Ishikawa (cell line): ENCODE measurements around the gene ELF3.

ENCODE experiments used
- CEBPB ChIP-seq: IDR thresholded peaks from 2 replicates; pipeline ENCODE4 v1.6.1; 2012
- CREB1 ChIP-seq: IDR thresholded peaks from 2 replicates; pipeline ENCODE4 v1.6.1; 2012; ENCODE audit warnings: low read depth
- EGR1 ChIP-seq: IDR thresholded peaks from 2 replicates; pipeline ENCODE4 v1.6.1; 2012
- EP300 ChIP-seq: IDR thresholded peaks from 2 replicates; pipeline ENCODE4 v1.6.1; 2012; ENCODE audit warnings: borderline replicate concordance
- FOXM1 ChIP-seq: IDR thresholded peaks from 2 replicates; pipeline ENCODE4 v1.6.1; 2012; ENCODE audit warnings: low read depth, borderline replicate concordance
- RAD21 ChIP-seq: IDR thresholded peaks from 2 replicates; pipeline ENCODE4 v1.6.1; 2012; ENCODE audit warnings: low read depth
- TAF1 ChIP-seq: IDR thresholded peaks from 2 replicates; pipeline ENCODE4 v1.6.1; 2012; ENCODE audit warnings: low read depth, mild to moderate bottlenecking
- TCF12 ChIP-seq: IDR thresholded peaks from 2 replicates; pipeline ENCODE4 v1.6.1; 2012; ENCODE audit warnings: low read depth
- TEAD4 ChIP-seq: IDR thresholded peaks from 2 replicates; pipeline ENCODE4 v1.6.1; 2012
- YY1 ChIP-seq: IDR thresholded peaks from 2 replicates; pipeline ENCODE4 v1.6.1; 2012; ENCODE audit warnings: low read depth
- ZBTB7A ChIP-seq: IDR thresholded peaks from 2 replicates; pipeline ENCODE4 v1.6.1; 2012; ENCODE audit warnings: low read depth
- TF ChIP-seq, protein P1 (sequence below): IDR thresholded peaks from 2 replicates; pipeline ENCODE4 v1.6.1; 2012
- TF ChIP-seq, protein P2 (sequence below): IDR thresholded peaks from 2 replicates; pipeline ENCODE4 v1.6.1; 2012; ENCODE audit warnings: low read depth, mild to moderate bottlenecking
- TF ChIP-seq, protein P3 (sequence below): IDR thresholded peaks from 2 replicates; pipeline ENCODE4 v1.6.1; 2012

DNA sequence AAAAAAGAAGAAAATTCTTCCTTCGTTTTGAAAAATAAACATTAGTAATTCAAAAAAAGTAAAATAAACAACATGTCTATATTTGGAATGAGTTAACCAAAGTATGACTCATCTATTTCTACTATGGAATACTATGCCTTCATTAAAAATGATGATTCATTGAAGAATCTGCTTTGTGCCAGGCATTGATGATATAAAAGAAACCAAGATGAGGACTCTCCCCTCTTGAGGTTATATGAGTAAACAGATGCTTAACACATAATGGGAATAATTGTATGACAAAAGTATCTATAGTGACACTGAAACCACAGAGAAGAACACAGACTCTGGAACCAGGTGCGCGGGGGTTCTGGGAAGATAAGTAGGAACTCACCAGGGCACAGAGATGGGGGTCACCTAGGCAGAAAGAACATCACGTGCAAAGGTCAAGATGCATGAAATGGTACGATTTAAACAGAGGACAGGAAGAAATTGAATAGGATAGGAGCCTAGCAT is 18.8 kb downstream of the ELF3 start:
- TF ChIP-seq TCF12 (no peak), CEBPB (no peak), RAD21 (no peak), TAF1 (no peak), YY1 (no peak), CREB1 (no peak), FOXM1 (no peak), EP300 (no peak), EGR1 (no peak), ZBTB7A (no peak), TEAD4 (no peak)
- TF ChIP-seq, protein P1, sequence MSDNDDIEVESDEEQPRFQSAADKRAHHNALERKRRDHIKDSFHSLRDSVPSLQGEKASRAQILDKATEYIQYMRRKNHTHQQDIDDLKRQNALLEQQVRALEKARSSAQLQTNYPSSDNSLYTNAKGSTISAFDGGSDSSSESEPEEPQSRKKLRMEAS = no peak
- TF ChIP-seq, protein P2, sequence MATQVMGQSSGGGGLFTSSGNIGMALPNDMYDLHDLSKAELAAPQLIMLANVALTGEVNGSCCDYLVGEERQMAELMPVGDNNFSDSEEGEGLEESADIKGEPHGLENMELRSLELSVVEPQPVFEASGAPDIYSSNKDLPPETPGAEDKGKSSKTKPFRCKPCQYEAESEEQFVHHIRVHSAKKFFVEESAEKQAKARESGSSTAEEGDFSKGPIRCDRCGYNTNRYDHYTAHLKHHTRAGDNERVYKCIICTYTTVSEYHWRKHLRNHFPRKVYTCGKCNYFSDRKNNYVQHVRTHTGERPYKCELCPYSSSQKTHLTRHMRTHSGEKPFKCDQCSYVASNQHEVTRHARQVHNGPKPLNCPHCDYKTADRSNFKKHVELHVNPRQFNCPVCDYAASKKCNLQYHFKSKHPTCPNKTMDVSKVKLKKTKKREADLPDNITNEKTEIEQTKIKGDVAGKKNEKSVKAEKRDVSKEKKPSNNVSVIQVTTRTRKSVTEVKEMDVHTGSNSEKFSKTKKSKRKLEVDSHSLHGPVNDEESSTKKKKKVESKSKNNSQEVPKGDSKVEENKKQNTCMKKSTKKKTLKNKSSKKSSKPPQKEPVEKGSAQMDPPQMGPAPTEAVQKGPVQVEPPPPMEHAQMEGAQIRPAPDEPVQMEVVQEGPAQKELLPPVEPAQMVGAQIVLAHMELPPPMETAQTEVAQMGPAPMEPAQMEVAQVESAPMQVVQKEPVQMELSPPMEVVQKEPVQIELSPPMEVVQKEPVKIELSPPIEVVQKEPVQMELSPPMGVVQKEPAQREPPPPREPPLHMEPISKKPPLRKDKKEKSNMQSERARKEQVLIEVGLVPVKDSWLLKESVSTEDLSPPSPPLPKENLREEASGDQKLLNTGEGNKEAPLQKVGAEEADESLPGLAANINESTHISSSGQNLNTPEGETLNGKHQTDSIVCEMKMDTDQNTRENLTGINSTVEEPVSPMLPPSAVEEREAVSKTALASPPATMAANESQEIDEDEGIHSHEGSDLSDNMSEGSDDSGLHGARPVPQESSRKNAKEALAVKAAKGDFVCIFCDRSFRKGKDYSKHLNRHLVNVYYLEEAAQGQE = no peak
- TF ChIP-seq, protein P3, sequence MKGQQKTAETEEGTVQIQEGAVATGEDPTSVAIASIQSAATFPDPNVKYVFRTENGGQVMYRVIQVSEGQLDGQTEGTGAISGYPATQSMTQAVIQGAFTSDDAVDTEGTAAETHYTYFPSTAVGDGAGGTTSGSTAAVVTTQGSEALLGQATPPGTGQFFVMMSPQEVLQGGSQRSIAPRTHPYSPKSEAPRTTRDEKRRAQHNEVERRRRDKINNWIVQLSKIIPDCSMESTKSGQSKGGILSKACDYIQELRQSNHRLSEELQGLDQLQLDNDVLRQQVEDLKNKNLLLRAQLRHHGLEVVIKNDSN = no peak
